ENCODE measurements around the gene RAD51. TPM values are rescaled to one million over a fixed set of nuclear protein-coding genes. Genes with fewer than 3 reads are reported as not detected.
A peak's percentile ranks its signal among the peaks of the same experiment; 100 is the strongest.

Gene RAD51
- total and polyA plus RNA-seq, 2 experiments from 2014 or later = 4.9 to 5.0 TPM

- Histone ChIP-seq H3K27me3 (no peaks in the 10 kb centered on the region), H4K20me1 (ENCODE audit: insufficient read depth, poor library complexity, severe bottlenecking) (no peaks in the 10 kb centered on the region), H3K9me2 (replicated peaks; ENCODE audit: insufficient read depth) (no peaks in the 10 kb centered on the region), H3K27ac (no peak overlapping the region), H3K9me3 (ENCODE audit: low read depth) (no peaks in the 10 kb centered on the region), H3K79me2 (peaks cover 30% of the 10 kb centered on the region), H3K4me3 (no peak overlapping the region), H3K36me3 (replicated peaks; ENCODE audit: insufficient read depth, low read depth) (no peaks in the 10 kb centered on the region), H2AFZ (peak overlapping the region; percentile 66), H3K4me2 (peak overlapping the region; percentile 88), H3K4me1 (ENCODE audit: insufficient read depth) (peaks cover 7% of the 10 kb centered on the region)
- WGBS (ENCODE audit: low lambda C conversion rate, missing lambda C conversion rate) = 89% methylated on average over 11 of the region's 11 CpGs
- DNase-seq (ENCODE audit: low spot score) = no peak
- TF ChIP-seq CTCF (IDR thresholded peaks at IDR 0.05; ENCODE audit: poor library complexity) = no peak
- TF ChIP-seq EZH2 (IDR thresholded peaks at IDR 0.05; ENCODE audit: borderline replicate concordance) = no peak
- no peak for TF ChIP-seq EZH2phosphoT487 (IDR thresholded peaks at IDR 0.05; ENCODE audit: low read depth, severe bottlenecking, unreplicated experiment)
Observed at GRCh38 chr15:40696228-40696627, 1.3 kb downstream of the RAD51 start.

GRCh38 chr15:40697916-40698315 is 2.9 kb downstream of the RAD51 start:
- H3K27me3 ChIP-seq = no peaks in the 10 kb centered on the region
- H3K27ac ChIP-seq = no peak overlapping the region
- 99% methylated on average over 7 of the region's 7 CpGs for WGBS (ENCODE audit: low lambda C conversion rate, missing lambda C conversion rate)
- no peaks in the 10 kb centered on the region for H4K20me1 ChIP-seq (ENCODE audit: insufficient read depth, poor library complexity, severe bottlenecking)
- peaks cover 7% of the 10 kb centered on the region for H3K4me1 ChIP-seq (ENCODE audit: insufficient read depth)
- no peak overlapping the region for H2AFZ ChIP-seq
- H3K79me2 ChIP-seq = peaks cover 23% of the 10 kb centered on the region
- no peaks in the 10 kb centered on the region for H3K9me2 ChIP-seq (replicated peaks; ENCODE audit: insufficient read depth)
- no peak overlapping the region for H3K4me3 ChIP-seq
- no peaks in the 10 kb centered on the region for H3K36me3 ChIP-seq (replicated peaks; ENCODE audit: insufficient read depth, low read depth)
- H3K9me3 ChIP-seq (ENCODE audit: low read depth) = no peaks in the 10 kb centered on the region
- no peak for DNase-seq (ENCODE audit: low spot score)
- TF ChIP-seq EZH2 (IDR thresholded peaks at IDR 0.05; ENCODE audit: borderline replicate concordance) = no peak
- TF ChIP-seq CTCF (IDR thresholded peaks at IDR 0.05; ENCODE audit: poor library complexity) = no peak
- no peak for TF ChIP-seq EZH2phosphoT487 (IDR thresholded peaks at IDR 0.05; ENCODE audit: low read depth, severe bottlenecking, unreplicated experiment)
- H3K4me2 ChIP-seq = no peak overlapping the region

GRCh38 chr15:40702077-40702476 is 7.1 kb downstream of the RAD51 start:
- Histone ChIP-seq H3K9me3 (ENCODE audit: low read depth) (no peaks in the 10 kb centered on the region), H3K4me3 (no peak overlapping the region), H3K27me3 (no peaks in the 10 kb centered on the region), H3K27ac (no peak overlapping the region), H3K4me2 (no peak overlapping the region), H3K9me2 (replicated peaks; ENCODE audit: insufficient read depth) (no peaks in the 10 kb centered on the region), H2AFZ (no peak overlapping the region), H3K79me2 (peaks cover 2% of the 10 kb centered on the region), H4K20me1 (ENCODE audit: insufficient read depth, poor library complexity, severe bottlenecking) (no peaks in the 10 kb centered on the region), H3K4me1 (ENCODE audit: insufficient read depth) (no peaks in the 10 kb centered on the region), H3K36me3 (replicated peaks; ENCODE audit: insufficient read depth, low read depth) (no peaks in the 10 kb centered on the region)
- 95% methylated on average over 7 of the region's 7 CpGs for WGBS (ENCODE audit: low lambda C conversion rate, missing lambda C conversion rate)
- TF ChIP-seq EZH2 (IDR thresholded peaks at IDR 0.05; ENCODE audit: borderline replicate concordance) (no peak), CTCF (IDR thresholded peaks at IDR 0.05; ENCODE audit: poor library complexity) (peak; percentile 28)
- no peak for DNase-seq (ENCODE audit: low spot score)

- no peaks in the 10 kb centered on the region for H3K36me3 ChIP-seq (replicated peaks; ENCODE audit: insufficient read depth, low read depth)
- H3K9me3 ChIP-seq (ENCODE audit: low read depth) = no peaks in the 10 kb centered on the region
- H3K4me1 ChIP-seq (ENCODE audit: insufficient read depth) = no peaks in the 10 kb centered on the region
- H3K9me2 ChIP-seq (replicated peaks; ENCODE audit: insufficient read depth) = no peaks in the 10 kb centered on the region
- DNase-seq (ENCODE audit: low spot score) = peak; percentile 13
- no peaks in the 10 kb centered on the region for H3K27me3 ChIP-seq
- H2AFZ ChIP-seq = no peak overlapping the region
- H4K20me1 ChIP-seq (ENCODE audit: insufficient read depth, poor library complexity, severe bottlenecking) = no peaks in the 10 kb centered on the region
- no peak overlapping the region for H3K27ac ChIP-seq
- H3K4me3 ChIP-seq = no peak overlapping the region
- no peak for TF ChIP-seq EZH2 (IDR thresholded peaks at IDR 0.05; ENCODE audit: borderline replicate concordance)
- TF ChIP-seq EZH2phosphoT487 (IDR thresholded peaks at IDR 0.05; ENCODE audit: low read depth, severe bottlenecking, unreplicated experiment) = no peak
- TF ChIP-seq CTCF (IDR thresholded peaks at IDR 0.05; ENCODE audit: poor library complexity) = no peak
- no peak overlapping the region for H3K4me2 ChIP-seq
- WGBS (ENCODE audit: low lambda C conversion rate, missing lambda C conversion rate) = 89% methylated on average over 2 of the region's 2 CpGs
- no peaks in the 10 kb centered on the region for H3K79me2 ChIP-seq
Observed at GRCh38 chr15:40706121-40706520, 11.1 kb downstream of the RAD51 start.
